HEK293 (cell line): ENCODE measurements around the gene RNF2.

Experiments
- BCL11B ChIP-seq: fragments of 450-650 bp; formaldehyde crosslinking; IDR thresholded peaks from 2 replicates; pipeline ENCODE4 v1.5.1; 2016; ENCODE audit warnings: low read depth, missing biosample characterization, missing genetic modification characterization
- GLI2 ChIP-seq: fragments of 450-650 bp; formaldehyde crosslinking; IDR thresholded peaks from 2 replicates; pipeline ENCODE4; 2017; ENCODE audit warnings: missing biosample characterization, missing genetic modification characterization, low read depth, borderline replicate concordance
- PRDM10 ChIP-seq: fragments of 450-650 bp; formaldehyde crosslinking; IDR thresholded peaks from 2 replicates; pipeline ENCODE4 v1.5.1; 2016; ENCODE audit warnings: missing biosample characterization, missing genetic modification characterization
- REST ChIP-seq: fragments of 450-650 bp; formaldehyde crosslinking; IDR thresholded peaks from 2 replicates; pipeline ENCODE4 v1.5.1; 2016; ENCODE audit warnings: missing biosample characterization, missing genetic modification characterization
- TSHZ1 ChIP-seq: fragments of 450-650 bp; formaldehyde crosslinking; IDR thresholded peaks from 2 replicates; pipeline ENCODE4 v1.5.1; 2016; ENCODE audit warnings: missing biosample characterization, missing genetic modification characterization, borderline replicate concordance
- ZFHX2 ChIP-seq: fragments of 450-650 bp; formaldehyde crosslinking; conservative IDR thresholded peaks from 2 replicates; pipeline ENCODE4 v1.5.1; 2016; ENCODE audit warnings: missing biosample characterization, missing genetic modification characterization
- ZFP3 ChIP-seq: fragments of 450-650 bp; formaldehyde crosslinking; IDR thresholded peaks from 2 replicates; pipeline ENCODE4 v1.5.1; 2016; ENCODE audit warnings: low read depth, missing biosample characterization, missing genetic modification characterization
- ZFP69B ChIP-seq: fragments of 450-650 bp; formaldehyde crosslinking; IDR thresholded peaks from 2 replicates; pipeline ENCODE4 v1.5.1; 2016; ENCODE audit warnings: missing biosample characterization, missing genetic modification characterization
- ZNF10 ChIP-seq: fragments of 450-650 bp; formaldehyde crosslinking; IDR thresholded peaks from 2 replicates; pipeline ENCODE4 v1.5.1; 2017; ENCODE audit warnings: missing biosample characterization, missing genetic modification characterization
- ZNF132 ChIP-seq: fragments of 450-650 bp; formaldehyde crosslinking; IDR thresholded peaks from 2 replicates; pipeline ENCODE4 v1.5.1; 2017; ENCODE audit warnings: missing biosample characterization, missing genetic modification characterization, borderline replicate concordance
- ZNF148 ChIP-seq: fragments of 450-650 bp; formaldehyde crosslinking; IDR thresholded peaks from 2 replicates; pipeline ENCODE4 v1.5.0; 2017; ENCODE audit warnings: missing biosample characterization, missing genetic modification characterization, borderline replicate concordance
- ZNF16 ChIP-seq: fragments of 450-650 bp; formaldehyde crosslinking; IDR thresholded peaks from 2 replicates; pipeline ENCODE4 v1.5.1; 2016; ENCODE audit warnings: low read depth, missing biosample characterization, missing genetic modification characterization
- ZNF18 ChIP-seq: fragments of 450-650 bp; formaldehyde crosslinking; IDR thresholded peaks from 2 replicates; pipeline ENCODE4 v1.5.1; 2016; ENCODE audit warnings: missing biosample characterization, missing genetic modification characterization
- ZNF2 ChIP-seq: fragments of 450-650 bp; formaldehyde crosslinking; IDR thresholded peaks from 2 replicates; pipeline ENCODE4 v1.5.1; 2016; ENCODE audit warnings: missing biosample characterization, missing genetic modification characterization
- ZNF266 ChIP-seq: fragments of 450-650 bp; formaldehyde crosslinking; IDR thresholded peaks from 2 replicates; pipeline ENCODE4 v1.5.1; 2016; ENCODE audit warnings: missing biosample characterization, missing genetic modification characterization, low read depth
- ZNF513 ChIP-seq: fragments of 450-650 bp; IDR thresholded peaks from 2 replicates; pipeline ENCODE4 v1.5.1; 2018; ENCODE audit warnings: missing biosample characterization, missing genetic modification characterization
- ZNF529 ChIP-seq: fragments of 450-650 bp; formaldehyde crosslinking; IDR thresholded peaks from 2 replicates; pipeline ENCODE4 v1.5.1; 2017; ENCODE audit warnings: missing genetic modification characterization, missing biosample characterization; ENCODE audit not compliant: insufficient replicate concordance
- ZNF626 ChIP-seq: fragments of 450-650 bp; sonication (Bioruptor Pico); formaldehyde crosslinking; IDR thresholded peaks from 2 replicates; pipeline ENCODE4 v1.5.1; 2018; ENCODE audit warnings: missing biosample characterization, missing genetic modification characterization, inconsistent platforms
- ZNF658 ChIP-seq: fragments of 450-650 bp; formaldehyde crosslinking; IDR thresholded peaks from 2 replicates; pipeline ENCODE4; 2016; ENCODE audit warnings: missing biosample characterization, missing genetic modification characterization

RNF2 gene

GRCh38 chr1:185045814-185046492 lies 595 bp downstream of the RNF2 start (continued):
- no peak for TF ChIP-seq ZNF18
- TF ChIP-seq ZNF266: no peak
- no peak for TF ChIP-seq ZNF16 (tag by site-specific recombination)
- TF ChIP-seq REST (tag by site-specific recombination): no peak
- no peak for TF ChIP-seq ZNF10
- no peak for TF ChIP-seq ZNF529 (tag by site-specific recombination)
- no peak for TF ChIP-seq BCL11B (tag by site-specific recombination)
- no peak for TF ChIP-seq TSHZ1
- no peak for TF ChIP-seq PRDM10 (tag by site-specific recombination)
- TF ChIP-seq ZNF148 (tag by site-specific recombination): no peak
- TF ChIP-seq ZNF658 (tag by site-specific recombination): no peak
- no peak for TF ChIP-seq ZNF626 (tag by site-specific recombination)
- TF ChIP-seq GLI2 (tag by site-specific recombination): no peak
- TF ChIP-seq ZFHX2: peak; percentile 92
- TF ChIP-seq ZNF2: no peak
- no peak for TF ChIP-seq ZNF132 (tag by site-specific recombination)
- TF ChIP-seq ZFP69B (tag by site-specific recombination): no peak
- TF ChIP-seq ZNF513: no peak
- TF ChIP-seq ZFP3: no peak
